HCT116 (cell line): ENCODE measurements around the gene RAB26.

Experiments
- CEBPB ChIP-seq: IDR thresholded peaks from 2 replicates; pipeline ENCODE4 v1.6.1; 2012; ENCODE audit warnings: low read depth
- CTCF ChIP-seq, 3 experiments: fragments of 200-600 bp in 1 of 3; sonication (generic) in 1 of 3; IDR thresholded peaks in 2 of 3; conservative IDR thresholded peaks in 1 of 3; 2 replicates each; pipeline ENCODE4 v1.5.1; 2012 to 2017; ENCODE audit warnings: low read depth in 2 of 3, low read length in 2 of 3, antibody characterized with exemption in 1 of 3, borderline replicate concordance in 1 of 3, control low read depth in 1 of 3, mild to moderate bottlenecking in 1 of 3, mixed read lengths in 1 of 3, mixed run types in 1 of 3, moderate library complexity in 1 of 3; ENCODE audit not compliant: insufficient read depth in 1 of 3
- SIN3A ChIP-seq: IDR thresholded peaks from 2 replicates; pipeline ENCODE4 v1.6.1; 2012; ENCODE audit warnings: low read depth
- SP1 ChIP-seq: IDR thresholded peaks from 2 replicates; pipeline ENCODE4 v1.6.1; 2012; ENCODE audit warnings: low read depth
- ZNF274 ChIP-seq: fragments of 200-500 bp; sonication (Bioruptor generic); IDR thresholded peaks from 2 replicates; pipeline ENCODE4 v1.6.1; 2014; ENCODE audit warnings: mild to moderate bottlenecking, low read depth, low read length, inconsistent platforms

DNA sequence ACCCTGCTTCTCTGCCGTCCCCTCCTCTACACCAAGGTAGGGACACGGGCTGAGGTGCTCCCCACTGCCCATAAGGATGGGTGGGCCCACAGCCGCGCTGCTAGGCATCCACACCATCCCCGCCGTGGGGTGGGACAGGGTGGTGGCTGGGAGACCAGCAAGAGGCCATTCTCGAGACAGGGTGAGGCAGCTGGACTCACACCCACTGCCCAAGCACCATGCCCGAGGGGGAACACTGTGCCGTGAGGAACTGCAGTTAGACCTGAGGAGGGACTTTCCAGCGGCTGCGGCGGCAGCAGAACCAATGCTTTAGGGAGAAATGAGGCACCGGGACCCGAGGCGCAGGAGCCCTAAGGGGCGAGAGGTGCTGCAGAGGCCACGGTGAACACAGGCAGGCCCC is 26.0 kb upstream of the RAB26 start:
- TF ChIP-seq CEBPB: no peak
- no peak for TF ChIP-seq ZNF274
- no peak for TF ChIP-seq CTCF (IDR thresholded peaks at IDR 0.05 in 2 of 3, conservative IDR thresholded peaks at IDR 0.05 in 1 of 3; ENCODE audit: borderline replicate concordance in 1 of 3, insufficient read depth in 1 of 3, low read depth in 2 of 3, low read length in 2 of 3)
- no peak for TF ChIP-seq SP1
- no peak for TF ChIP-seq SIN3A
